Vagina (tissue), 2 donors: Measurements from ENCODE around the gene ASGR2. TPM values are rescaled to one million over a fixed set of nuclear protein-coding genes. Genes with fewer than 3 reads are reported as not detected.
"Not testable (repeated sequence)": the region's sequence is repeated elsewhere in the genome, so short reads cannot be mapped to it uniquely, and the experiment has no call there.

Source experiments
- DNase-seq, 2 donors: peaks; one replicate each; pipeline ENCODE4 v3.0.0-alpha.2; 2017; ENCODE audit errors: extremely low spot score in 2 of 2
- H3K27ac ChIP-seq: fragments of 200-600 bp; sonication (generic); one replicate; pipeline ENCODE4 v1.5.1; 2019
- H3K27me3 ChIP-seq: fragments of 200-600 bp; sonication (generic); one replicate; pipeline ENCODE4 v1.5.1; 2019
- H3K36me3 ChIP-seq, 2 donors: fragments of 200-600 bp; sonication (generic); one replicate each; pipeline ENCODE4 v1.5.1; 2017 to 2019
- H3K4me1 ChIP-seq: fragments of 200-600 bp; sonication (generic); one replicate; pipeline ENCODE4 v1.5.1; 2019
- H3K4me3 ChIP-seq, 2 donors: fragments of 200-600 bp; sonication (generic); 1 replicate in 1 of 2; 2 replicates in 1 of 2; pipeline ENCODE4 v1.5.1; 2016 to 2019
- H3K9me3 ChIP-seq: fragments of 200-600 bp; sonication (generic); one replicate; pipeline ENCODE4 v1.5.1; 2019
- POLR2A ChIP-seq, 2 donors: fragments of 450-650 bp; IDR thresholded peaks; one replicate each; pipeline ENCODE4 v1.6.1; 2017; ENCODE audit warnings: antibody characterized with exemption in 2 of 2, mild to moderate bottlenecking in 2 of 2, moderate library complexity in 2 of 2
- POLR2AphosphoS5 ChIP-seq, 2 donors: sonication (generic); formaldehyde crosslinking; IDR thresholded peaks; one replicate each; pipeline ENCODE4 v1.9.0; 2017; ENCODE audit warnings: antibody characterized with exemption in 2 of 2, mild to moderate bottlenecking in 2 of 2, low read depth in 1 of 2; ENCODE audit not compliant: insufficient read depth in 1 of 2
- intact Hi-C: fragments of 100-400 bp; cut with DNase I; formaldehyde crosslinking; loops from one replicate; pipeline ENCODE4 v1.15.1; 2023
- total RNA-seq: library from RNA; depleted of rRNA; stranded (reverse); fragments of >200 nt; gene quantifications from one replicate; pipeline ENCODE4 v1.2.3, GENCODE V29; 2016
- TF ChIP-seq, protein P1 (sequence below), 3 experiments: fragments of 450-650 bp in 2 of 3; fragments of 200-600 bp in 1 of 3; sonication (generic) in 1 of 3; IDR thresholded peaks; one replicate each; pipeline ENCODE4 v1.5.1; 2017 to 2019; ENCODE audit warnings: antibody characterized with exemption in 3 of 3, mild to moderate bottlenecking in 2 of 3, moderate library complexity in 2 of 3

Gene ASGR2
- total RNA-seq, 1 donor from 2014 or later, result 2.7 TPM

DNA sequence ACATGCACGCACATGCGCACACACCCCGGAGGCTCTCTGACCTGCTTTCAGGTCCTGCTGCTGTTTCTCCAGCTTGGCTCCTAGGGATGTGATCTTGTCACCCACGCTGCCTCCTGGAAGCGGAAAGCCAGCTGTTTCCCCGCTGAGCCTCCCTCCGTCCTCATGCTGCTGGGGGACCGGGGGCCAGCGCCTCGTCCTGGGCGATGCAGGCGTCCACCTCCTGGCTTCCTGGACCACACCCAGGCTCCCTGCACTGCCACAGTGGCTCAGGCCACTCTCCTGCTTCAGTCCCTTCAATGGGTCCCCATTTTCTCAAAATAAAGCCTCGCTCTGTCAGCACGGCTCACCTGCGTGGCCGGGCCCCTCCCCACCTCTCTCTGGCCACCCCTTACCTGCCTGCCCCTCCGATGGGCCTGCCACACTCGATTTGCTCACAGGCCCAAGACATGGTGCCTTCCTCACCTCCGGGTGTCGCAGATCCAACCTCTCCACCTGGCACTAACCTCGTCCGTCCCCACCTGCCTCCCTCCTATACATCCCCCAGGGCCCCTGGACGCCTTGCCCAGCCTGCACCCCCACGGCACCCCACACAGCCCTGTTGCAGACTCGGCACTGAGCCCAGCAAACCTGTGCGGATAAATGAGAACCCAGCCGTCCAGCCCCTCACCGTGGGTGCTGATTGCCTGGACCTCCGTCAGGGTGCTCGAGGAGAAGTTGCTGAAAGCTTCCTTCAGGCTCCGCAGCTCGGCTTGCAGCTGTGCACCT is 6.6 kb downstream of the ASGR2 start:
- intact Hi-C loops, result no loop called here
- no peak overlapping the region for H3K4me3 ChIP-seq
- H3K27me3 ChIP-seq, result no peaks in the 10 kb centered on the region
- TF ChIP-seq, protein P1, sequence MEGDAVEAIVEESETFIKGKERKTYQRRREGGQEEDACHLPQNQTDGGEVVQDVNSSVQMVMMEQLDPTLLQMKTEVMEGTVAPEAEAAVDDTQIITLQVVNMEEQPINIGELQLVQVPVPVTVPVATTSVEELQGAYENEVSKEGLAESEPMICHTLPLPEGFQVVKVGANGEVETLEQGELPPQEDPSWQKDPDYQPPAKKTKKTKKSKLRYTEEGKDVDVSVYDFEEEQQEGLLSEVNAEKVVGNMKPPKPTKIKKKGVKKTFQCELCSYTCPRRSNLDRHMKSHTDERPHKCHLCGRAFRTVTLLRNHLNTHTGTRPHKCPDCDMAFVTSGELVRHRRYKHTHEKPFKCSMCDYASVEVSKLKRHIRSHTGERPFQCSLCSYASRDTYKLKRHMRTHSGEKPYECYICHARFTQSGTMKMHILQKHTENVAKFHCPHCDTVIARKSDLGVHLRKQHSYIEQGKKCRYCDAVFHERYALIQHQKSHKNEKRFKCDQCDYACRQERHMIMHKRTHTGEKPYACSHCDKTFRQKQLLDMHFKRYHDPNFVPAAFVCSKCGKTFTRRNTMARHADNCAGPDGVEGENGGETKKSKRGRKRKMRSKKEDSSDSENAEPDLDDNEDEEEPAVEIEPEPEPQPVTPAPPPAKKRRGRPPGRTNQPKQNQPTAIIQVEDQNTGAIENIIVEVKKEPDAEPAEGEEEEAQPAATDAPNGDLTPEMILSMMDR (IDR thresholded peaks at IDR 0.05), result no peak
- TF ChIP-seq POLR2AphosphoS5 (IDR thresholded peaks at IDR 0.05; ENCODE audit: insufficient read depth in 1 of 2, low read depth in 1 of 2) (no peak), POLR2A (IDR thresholded peaks at IDR 0.05) (no peak)
- H3K27ac ChIP-seq, result no peak overlapping the region
- no peak for DNase-seq
- no peaks in the 10 kb centered on the region for H3K36me3 ChIP-seq
- H3K9me3 ChIP-seq, result no peaks in the 10 kb centered on the region
- no peaks in the 10 kb centered on the region for H3K4me1 ChIP-seq

DNA sequence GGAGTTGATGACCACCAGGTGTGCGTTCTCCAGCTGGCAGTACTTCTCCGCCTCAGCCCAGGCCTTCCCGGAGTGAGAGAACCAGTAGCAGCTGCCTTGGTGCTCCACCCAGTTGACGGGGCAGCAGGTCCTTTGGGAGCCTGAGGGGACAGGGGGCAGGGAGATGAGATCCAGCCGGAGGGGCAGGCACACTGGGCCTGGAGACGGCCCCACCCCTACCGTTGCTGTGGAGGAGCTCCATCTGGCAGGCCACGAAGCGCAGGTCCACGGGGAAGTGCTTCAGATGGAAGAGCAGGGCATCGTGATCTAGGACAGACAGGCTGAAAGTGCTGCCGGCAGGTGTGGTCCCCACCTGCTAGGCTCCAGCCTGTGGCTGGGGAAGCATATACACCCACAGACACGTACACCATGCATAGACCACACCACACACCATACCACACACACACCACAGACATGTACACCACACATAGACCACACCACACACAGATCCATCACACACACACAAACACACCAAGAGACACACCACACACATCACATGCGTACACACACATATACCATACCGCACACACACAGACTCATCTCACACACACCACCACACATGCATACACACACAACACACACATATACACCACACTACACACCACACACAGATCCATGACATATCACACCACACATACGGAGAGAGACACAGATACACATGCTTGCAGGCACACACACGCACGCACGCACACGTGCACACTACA is 7.4 kb downstream of the ASGR2 start:
- Histone ChIP-seq H3K27ac (no peak overlapping the region), H3K9me3 (no peaks in the 10 kb centered on the region), H3K4me3 (no peak overlapping the region), H3K4me1 (no peaks in the 10 kb centered on the region), H3K36me3 (no peaks in the 10 kb centered on the region), H3K27me3 (no peaks in the 10 kb centered on the region)
- intact Hi-C loops, result no loop called here
- no peak for DNase-seq
- no peak for TF ChIP-seq POLR2A (IDR thresholded peaks at IDR 0.05)
- TF ChIP-seq, protein P1 (IDR thresholded peaks at IDR 0.05), result no peak
- no peak for TF ChIP-seq POLR2AphosphoS5 (IDR thresholded peaks at IDR 0.05; ENCODE audit: insufficient read depth in 1 of 2, low read depth in 1 of 2)

DNA sequence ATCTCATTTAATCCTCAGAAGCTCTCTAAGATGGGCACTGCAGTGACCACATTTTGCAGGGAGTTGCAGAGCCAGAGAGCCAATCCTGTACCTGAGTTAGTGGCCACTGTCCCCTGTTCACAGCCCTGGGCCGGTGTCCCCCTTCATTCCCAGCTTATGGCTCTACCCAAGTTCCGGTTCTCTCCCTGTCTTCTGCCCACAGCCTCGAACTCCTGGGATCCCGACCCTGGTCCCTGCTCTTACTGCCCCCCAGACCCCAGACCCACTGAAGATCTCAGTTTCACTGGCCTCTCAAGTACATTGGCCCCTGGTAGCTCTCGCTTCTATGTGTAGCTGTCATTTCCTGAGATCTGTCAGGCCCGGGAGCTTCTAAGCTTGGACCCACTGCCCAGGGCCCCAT is 12.2 kb downstream of the ASGR2 start:
- Histone ChIP-seq H3K27me3 (no peaks in the 10 kb centered on the region), H3K27ac (no peak overlapping the region), H3K4me1 (no peaks in the 10 kb centered on the region), H3K9me3 (no peaks in the 10 kb centered on the region), H3K4me3 (no peak overlapping the region), H3K36me3 (no peaks in the 10 kb centered on the region)
- no peak for DNase-seq
- intact Hi-C loops, result no loop called here
- TF ChIP-seq, protein P1 (IDR thresholded peaks at IDR 0.05), result no peak
- TF ChIP-seq POLR2A (IDR thresholded peaks at IDR 0.05), result no peak
- no peak for TF ChIP-seq POLR2AphosphoS5 (IDR thresholded peaks at IDR 0.05; ENCODE audit: insufficient read depth in 1 of 2, low read depth in 1 of 2)

DNA sequence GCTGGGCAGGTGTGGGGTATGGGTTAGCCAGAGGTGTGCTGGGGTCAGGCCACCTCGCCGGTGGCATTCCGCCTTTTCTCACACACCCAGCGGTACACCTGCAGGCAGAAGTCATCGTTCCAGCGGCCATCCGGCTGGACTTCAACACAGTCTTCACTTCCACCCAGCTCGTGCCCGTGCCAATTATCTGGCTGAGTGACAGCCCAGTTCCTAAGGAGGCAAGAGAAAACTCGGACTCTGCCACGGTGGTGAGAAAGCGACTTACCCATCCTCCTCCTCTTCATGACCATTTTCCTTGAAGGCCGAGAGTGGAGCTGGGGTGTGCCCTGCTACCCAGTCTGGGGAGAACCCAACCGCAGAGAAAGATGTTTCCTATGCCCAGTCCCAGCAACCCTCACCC is 13.1 kb downstream of the ASGR2 start:
- Histone ChIP-seq H3K36me3 (no peaks in the 10 kb centered on the region), H3K9me3 (no peaks in the 10 kb centered on the region), H3K4me3 (no peak overlapping the region), H3K27me3 (no peaks in the 10 kb centered on the region), H3K4me1 (no peaks in the 10 kb centered on the region), H3K27ac (no peak overlapping the region)
- no peak for DNase-seq
- intact Hi-C loops, result no loop called here
- TF ChIP-seq POLR2AphosphoS5 (IDR thresholded peaks at IDR 0.05; ENCODE audit: insufficient read depth in 1 of 2, low read depth in 1 of 2) (no peak), POLR2A (IDR thresholded peaks at IDR 0.05) (no peak)
- TF ChIP-seq, protein P1 (IDR thresholded peaks at IDR 0.05), result no peak

DNA sequence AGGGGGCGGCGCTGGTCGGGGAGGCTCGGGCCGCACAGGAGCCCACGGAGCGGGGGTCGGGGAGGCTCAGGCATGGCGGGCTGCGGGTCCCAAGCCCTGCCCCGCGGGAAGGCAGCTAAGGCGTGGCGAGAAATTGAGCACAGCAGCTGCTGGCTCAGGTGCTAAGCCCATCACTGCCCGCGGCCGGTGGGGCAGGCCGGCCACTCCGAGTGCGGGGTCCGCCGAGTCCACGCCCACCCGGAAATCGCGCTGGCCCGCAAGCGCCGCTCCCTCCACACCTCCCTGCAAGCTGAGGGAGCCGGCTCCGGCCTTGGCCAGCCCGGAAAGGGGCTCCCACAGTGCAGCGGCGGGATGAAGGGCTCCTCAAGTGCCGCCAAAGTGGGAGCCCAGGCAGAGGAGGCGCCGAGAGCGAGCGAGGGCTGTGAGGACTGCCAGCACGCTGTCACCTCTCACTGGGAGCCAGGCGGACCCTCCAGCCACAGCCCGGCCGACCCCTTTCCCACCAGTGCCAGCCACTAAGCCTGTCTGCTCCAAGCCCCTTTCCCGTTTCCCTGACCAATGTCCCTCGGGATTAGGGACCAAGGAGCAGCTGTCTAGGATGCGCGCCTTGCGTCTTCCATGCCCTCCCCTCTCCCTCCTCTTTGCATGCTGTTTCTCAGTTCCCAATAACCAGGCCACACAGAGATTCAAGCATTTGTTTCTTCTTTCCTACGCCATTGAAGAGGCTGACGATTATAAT is 13.8 kb downstream of the ASGR2 start:
- DNase-seq, H3K4me1 ChIP-seq, H3K27ac ChIP-seq, H3K36me3 ChIP-seq, H3K4me3 ChIP-seq, intact Hi-C loops, H3K9me3 ChIP-seq, H3K27me3 ChIP-seq: not testable (repeated sequence)
